HepG2 (cell line): ENCODE results near the gene SYNGR1. TPM values are rescaled to one million over a fixed set of nuclear protein-coding genes. Genes with fewer than 3 reads are reported as not detected.

ENCODE experiments used
- ARHGAP35 ChIP-seq: sonication (generic); formaldehyde crosslinking; IDR thresholded peaks from 2 replicates; pipeline ENCODE4 v1.9.0; 2022; ENCODE audit warnings: mild to moderate bottlenecking, inconsistent platforms, moderate library complexity, missing genetic modification reagents, borderline replicate concordance
- ATF7-NPFF ChIP-seq: sonication (generic); formaldehyde crosslinking; IDR thresholded peaks from 2 replicates; pipeline ENCODE4 v1.8.1; 2023; ENCODE audit warnings: mild to moderate bottlenecking, low read depth, missing genetic modification reagents, moderate library complexity
- HDAC1 ChIP-seq: sonication (generic); formaldehyde crosslinking; IDR thresholded peaks from 2 replicates; pipeline ENCODE4 v1.5.1; 2020; ENCODE audit warnings: mild to moderate bottlenecking, missing genetic modification reagents
- LCORL ChIP-seq, 2 experiments: fragments of 450-650 bp in 1 of 2; sonication (generic) in 1 of 2; formaldehyde crosslinking in 1 of 2; IDR thresholded peaks; 2 replicates each; pipeline versions ENCODE4 v1.5.0 to v1.6.1; 2017 to 2020; ENCODE audit warnings: antibody characterized with exemption in 1 of 2, missing genetic modification reagents in 1 of 2
- MBD4 ChIP-seq: IDR thresholded peaks from 2 replicates; pipeline ENCODE4 v1.6.1; 2012; ENCODE audit warnings: low read length, inconsistent platforms, borderline replicate concordance
- MIXL1 ChIP-seq: IDR thresholded peaks from 2 replicates; pipeline ENCODE4 v1.6.1; 2016
- MTF2 ChIP-seq: sonication (generic); formaldehyde crosslinking; IDR thresholded peaks from 2 replicates; pipeline ENCODE4 v1.5.0; 2020; ENCODE audit warnings: missing genetic modification reagents, borderline replicate concordance
- MYC ChIP-seq: sonication (generic); formaldehyde crosslinking; IDR thresholded peaks from 2 replicates; pipeline ENCODE4 v1.9.0; 2021; ENCODE audit warnings: missing genetic modification reagents, borderline replicate concordance
- NR2F6 ChIP-seq, 2 experiments: IDR thresholded peaks; 2 replicates each; pipeline ENCODE4 v1.6.1; 2016; ENCODE audit warnings: antibody characterized with exemption in 1 of 2, mild to moderate bottlenecking in 1 of 2
- POLR2AphosphoS2 ChIP-seq: IDR thresholded peaks from 2 replicates; pipeline ENCODE4 v1.6.1; 2011; ENCODE audit warnings: low read depth, low read length, improper control_type of control experiment
- PRPF4 ChIP-seq: fragments of 200-400 bp; formaldehyde crosslinking; IDR thresholded peaks from 2 replicates; pipeline ENCODE4 v1.6.1; 2016; ENCODE audit warnings: low read length, low read depth; ENCODE audit not compliant: poor library complexity, severe bottlenecking
- PTBP1 ChIP-seq: fragments of 200-400 bp; formaldehyde crosslinking; IDR thresholded peaks from 2 replicates; pipeline ENCODE4 v1.6.1; 2018; ENCODE audit warnings: low read length, low read depth; ENCODE audit not compliant: poor library complexity, severe bottlenecking
- SALL2 ChIP-seq: sonication (generic); formaldehyde crosslinking; IDR thresholded peaks from 2 replicates; pipeline ENCODE4 v1.8.1; 2023; ENCODE audit warnings: mild to moderate bottlenecking, missing genetic modification reagents, inconsistent platforms
- SP1 ChIP-seq, 2 experiments: fragments of 450-650 bp in 1 of 2; sonication (generic) in 1 of 2; formaldehyde crosslinking in 1 of 2; IDR thresholded peaks; 2 replicates each; pipeline versions ENCODE4 v1.4.0 to v1.6.1; 2016 to 2020; ENCODE audit warnings: missing genetic modification reagents in 1 of 2
- ZMYM2 ChIP-seq: sonication (generic); formaldehyde crosslinking; IDR thresholded peaks from 2 replicates; pipeline ENCODE4 v1.8.0; 2022; ENCODE audit warnings: mild to moderate bottlenecking, missing genetic modification reagents
- ZMYM4 ChIP-seq: sonication (generic); formaldehyde crosslinking; IDR thresholded peaks from 2 replicates; pipeline ENCODE4 v1.8.1; 2023; ENCODE audit warnings: mild to moderate bottlenecking, missing genetic modification reagents
- ZNF451 ChIP-seq: sonication (generic); formaldehyde crosslinking; IDR thresholded peaks from 2 replicates; pipeline ENCODE4 v1.5.0; 2020; ENCODE audit warnings: mild to moderate bottlenecking, missing genetic modification reagents
- ZNF629 ChIP-seq: sonication (generic); formaldehyde crosslinking; conservative IDR thresholded peaks from 2 replicates; pipeline ENCODE4 v1.5.0; 2020; ENCODE audit warnings: missing genetic modification reagents
- ZNF644 ChIP-seq: IDR thresholded peaks from 2 replicates; pipeline ENCODE4 v1.6.1; 2016; ENCODE audit warnings: low read depth
- ZNF660 ChIP-seq: sonication (generic); formaldehyde crosslinking; IDR thresholded peaks from 2 replicates; pipeline ENCODE4 v1.5.1; 2020; ENCODE audit warnings: mild to moderate bottlenecking, low read depth, missing genetic modification reagents, borderline replicate concordance
- polyA plus RNA-seq, 8 experiments: library from polyadenylated mRNA; depleted of rRNA in 3 of 8; stranded (reverse) in 7 of 8; unstranded in 1 of 8; fragments of >200 nt; fragmentation: Illumina TruSeq in 4 of 8; extraction: Trizol in 4 of 8; gene quantifications; 2 replicates each; pipeline versions ENCODE4 v1.2.1 to v1.2.3, GENCODE V29; 2011 to 2016; ENCODE audit warnings: low read depth in 4 of 8, missing spikeins in 1 of 8, mixed read lengths in 1 of 8; ENCODE audit not compliant: insufficient read depth in 1 of 8
- total RNA-seq, 5 experiments: library from RNA; depleted of rRNA; stranded (reverse); fragments of >200 nt; fragmentation: Illumina TruSeq; extraction: Trizol; gene quantifications; 2 replicates each; pipeline ENCODE4 v1.2.3, GENCODE V29; 2016; ENCODE audit warnings: low read depth in 1 of 5
- TF ChIP-seq, protein P1 (sequence below): sonication (generic); formaldehyde crosslinking; IDR thresholded peaks from 2 replicates; pipeline ENCODE4 v1.5.1; 2020; ENCODE audit warnings: mild to moderate bottlenecking, missing genetic modification reagents, borderline replicate concordance
- TF ChIP-seq, protein P2 (sequence below): sonication (generic); formaldehyde crosslinking; IDR thresholded peaks from 2 replicates; pipeline ENCODE4 v1.8.1; 2023; ENCODE audit warnings: mild to moderate bottlenecking, moderate library complexity, missing genetic modification reagents
- TF ChIP-seq, protein P3 (sequence below): sonication (generic); formaldehyde crosslinking; IDR thresholded peaks from 2 replicates; pipeline ENCODE4 v1.4.0; 2020; ENCODE audit warnings: missing genetic modification reagents

SYNGR1 gene
- total and polyA plus RNA-seq, 2 of the 13 experiments (the other 11 are each of a cell fraction or from before 2014, with no cell fraction given): 0.27 to 2.7 TPM

DNA sequence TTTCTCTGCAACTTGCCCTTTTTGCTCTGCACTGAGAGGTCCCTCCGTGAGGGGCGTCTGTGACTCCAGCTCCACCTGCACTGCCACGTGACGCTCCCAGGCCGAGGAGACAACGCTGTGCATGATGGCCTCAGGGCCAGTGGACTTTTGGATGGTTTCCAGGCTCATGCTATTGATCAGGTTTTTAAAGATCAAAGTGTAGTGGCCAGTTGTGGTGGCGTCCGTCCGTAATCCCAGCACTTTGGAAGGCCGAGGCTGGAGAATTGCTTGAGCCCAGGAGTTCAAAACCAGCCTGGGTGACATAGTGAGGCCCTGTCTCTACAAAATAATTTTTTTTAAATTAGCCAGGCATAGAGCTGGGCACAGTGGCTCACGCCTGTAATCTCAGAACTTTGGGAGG, 46.4 kb upstream of the SYNGR1 start (continued):
- peak; percentile 92 for TF ChIP-seq MYC (CRISPR knock-in tag)
- TF ChIP-seq ARHGAP35 (CRISPR knock-in tag): no peak
- TF ChIP-seq HDAC1: peak; percentile 90
- no peak for TF ChIP-seq SP1 (IDR thresholded peaks at IDR 0.05)
- peak; percentile 31; the same call in 1 of the 2 replicates for TF ChIP-seq SP1 (CRISPR knock-in tag; IDR thresholded peaks at IDR 0.05)
- 0 out of 2 replicates have a peak, but pooled peaks have one; percentile 47 for TF ChIP-seq SALL2 (CRISPR knock-in tag)
- TF ChIP-seq, protein P1, sequence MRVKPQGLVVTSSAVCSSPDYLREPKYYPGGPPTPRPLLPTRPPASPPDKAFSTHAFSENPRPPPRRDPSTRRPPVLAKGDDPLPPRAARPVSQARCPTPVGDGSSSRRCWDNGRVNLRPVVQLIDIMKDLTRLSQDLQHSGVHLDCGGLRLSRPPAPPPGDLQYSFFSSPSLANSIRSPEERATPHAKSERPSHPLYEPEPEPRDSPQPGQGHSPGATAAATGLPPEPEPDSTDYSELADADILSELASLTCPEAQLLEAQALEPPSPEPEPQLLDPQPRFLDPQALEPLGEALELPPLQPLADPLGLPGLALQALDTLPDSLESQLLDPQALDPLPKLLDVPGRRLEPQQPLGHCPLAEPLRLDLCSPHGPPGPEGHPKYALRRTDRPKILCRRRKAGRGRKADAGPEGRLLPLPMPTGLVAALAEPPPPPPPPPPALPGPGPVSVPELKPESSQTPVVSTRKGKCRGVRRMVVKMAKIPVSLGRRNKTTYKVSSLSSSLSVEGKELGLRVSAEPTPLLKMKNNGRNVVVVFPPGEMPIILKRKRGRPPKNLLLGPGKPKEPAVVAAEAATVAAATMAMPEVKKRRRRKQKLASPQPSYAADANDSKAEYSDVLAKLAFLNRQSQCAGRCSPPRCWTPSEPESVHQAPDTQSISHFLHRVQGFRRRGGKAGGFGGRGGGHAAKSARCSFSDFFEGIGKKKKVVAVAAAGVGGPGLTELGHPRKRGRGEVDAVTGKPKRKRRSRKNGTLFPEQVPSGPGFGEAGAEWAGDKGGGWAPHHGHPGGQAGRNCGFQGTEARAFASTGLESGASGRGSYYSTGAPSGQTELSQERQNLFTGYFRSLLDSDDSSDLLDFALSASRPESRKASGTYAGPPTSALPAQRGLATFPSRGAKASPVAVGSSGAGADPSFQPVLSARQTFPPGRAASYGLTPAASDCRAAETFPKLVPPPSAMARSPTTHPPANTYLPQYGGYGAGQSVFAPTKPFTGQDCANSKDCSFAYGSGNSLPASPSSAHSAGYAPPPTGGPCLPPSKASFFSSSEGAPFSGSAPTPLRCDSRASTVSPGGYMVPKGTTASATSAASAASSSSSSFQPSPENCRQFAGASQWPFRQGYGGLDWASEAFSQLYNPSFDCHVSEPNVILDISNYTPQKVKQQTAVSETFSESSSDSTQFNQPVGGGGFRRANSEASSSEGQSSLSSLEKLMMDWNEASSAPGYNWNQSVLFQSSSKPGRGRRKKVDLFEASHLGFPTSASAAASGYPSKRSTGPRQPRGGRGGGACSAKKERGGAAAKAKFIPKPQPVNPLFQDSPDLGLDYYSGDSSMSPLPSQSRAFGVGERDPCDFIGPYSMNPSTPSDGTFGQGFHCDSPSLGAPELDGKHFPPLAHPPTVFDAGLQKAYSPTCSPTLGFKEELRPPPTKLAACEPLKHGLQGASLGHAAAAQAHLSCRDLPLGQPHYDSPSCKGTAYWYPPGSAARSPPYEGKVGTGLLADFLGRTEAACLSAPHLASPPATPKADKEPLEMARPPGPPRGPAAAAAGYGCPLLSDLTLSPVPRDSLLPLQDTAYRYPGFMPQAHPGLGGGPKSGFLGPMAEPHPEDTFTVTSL (CRISPR knock-in tag): peak; percentile 55; the same call in 1 of the 2 replicates
- no peak for TF ChIP-seq ZNF451 (CRISPR knock-in tag)
- TF ChIP-seq ZMYM2 (CRISPR knock-in tag): peak; percentile 96
- TF ChIP-seq ZNF660 (CRISPR knock-in tag): no peak
- TF ChIP-seq PTBP1: no peak
- TF ChIP-seq ATF7-NPFF (CRISPR knock-in tag): peak; percentile 62; the same call in 1 of the 2 replicates
- TF ChIP-seq ZNF629 (CRISPR knock-in tag): peak; percentile 79
- TF ChIP-seq LCORL (IDR thresholded peaks at IDR 0.05): no peak
- peak; percentile 88 for TF ChIP-seq LCORL (CRISPR knock-in tag; IDR thresholded peaks at IDR 0.05)
- TF ChIP-seq, protein P2, sequence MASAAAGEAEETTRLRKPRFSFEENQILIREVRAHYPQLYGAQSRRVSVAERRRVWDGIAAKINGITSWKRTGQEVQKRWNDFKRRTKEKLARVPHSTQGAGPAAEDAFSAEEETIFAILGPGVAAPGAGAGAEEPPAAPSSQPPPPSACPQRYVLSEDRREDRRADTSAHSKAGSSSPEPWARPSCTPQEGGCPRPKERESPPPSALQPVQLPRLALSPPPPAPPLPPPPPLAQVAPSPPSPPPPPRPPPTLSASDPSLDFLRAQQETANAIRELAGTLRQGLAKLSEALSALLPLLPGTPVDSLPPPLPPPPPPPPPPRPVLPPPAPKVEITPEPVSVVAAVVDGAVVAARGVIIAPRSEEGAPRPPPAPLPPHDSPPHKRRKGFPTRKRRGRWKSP (CRISPR knock-in tag): no peak
- TF ChIP-seq MIXL1 (CRISPR knock-in tag): peak; percentile 90
- TF ChIP-seq PRPF4: no peak
- TF ChIP-seq NR2F6 (IDR thresholded peaks at IDR 0.05): peak; percentile 47; the same call in 1 of the 2 replicates
- TF ChIP-seq NR2F6 (CRISPR knock-in tag; IDR thresholded peaks at IDR 0.05): peak; percentile 82
- TF ChIP-seq MTF2: no peak
- peak; percentile 74 for TF ChIP-seq ZMYM4 (CRISPR knock-in tag)
- TF ChIP-seq, protein P3, sequence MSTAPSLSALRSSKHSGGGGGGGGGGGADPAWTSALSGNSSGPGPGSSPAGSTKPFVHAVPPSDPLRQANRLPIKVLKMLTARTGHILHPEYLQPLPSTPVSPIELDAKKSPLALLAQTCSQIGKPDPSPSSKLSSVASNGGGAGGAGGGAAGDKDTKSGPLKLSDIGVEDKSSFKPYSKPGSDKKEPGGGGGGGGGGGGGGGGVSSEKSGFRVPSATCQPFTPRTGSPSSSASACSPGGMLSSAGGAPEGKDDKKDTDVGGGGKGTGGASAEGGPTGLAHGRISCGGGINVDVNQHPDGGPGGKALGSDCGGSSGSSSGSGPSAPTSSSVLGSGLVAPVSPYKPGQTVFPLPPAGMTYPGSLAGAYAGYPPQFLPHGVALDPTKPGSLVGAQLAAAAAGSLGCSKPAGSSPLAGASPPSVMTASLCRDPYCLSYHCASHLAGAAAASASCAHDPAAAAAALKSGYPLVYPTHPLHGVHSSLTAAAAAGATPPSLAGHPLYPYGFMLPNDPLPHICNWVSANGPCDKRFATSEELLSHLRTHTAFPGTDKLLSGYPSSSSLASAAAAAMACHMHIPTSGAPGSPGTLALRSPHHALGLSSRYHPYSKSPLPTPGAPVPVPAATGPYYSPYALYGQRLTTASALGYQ (CRISPR knock-in tag): peak; percentile 73; the same call in 1 of the 2 replicates
- peak; percentile 96 for TF ChIP-seq ZNF644 (CRISPR knock-in tag)
- TF ChIP-seq MBD4: no peak
- TF ChIP-seq POLR2AphosphoS2: no peak
